NCI-H2227 (cell line): Measurements from ENCODE around the gene LRRC41.
"Not testable (repeated sequence)": the region's sequence is repeated elsewhere in the genome, so short reads cannot be mapped to it uniquely, and the experiment has no call there.

ENCODE experiments used
- DNase-seq: peaks from one replicate; lab custom pipeline; 2025; ENCODE audit not compliant: unreplicated experiment; lab: John Stamatoyannopoulos, UW

Gene LRRC41

GRCh38 chr1:46325285-46326076 is 22.1 kb upstream of the LRRC41 start:
- DNase-seq: not testable (repeated sequence)

GRCh38 chr1:46322191-46322590 is 18.8 kb upstream of the LRRC41 start:
- DNase-seq: not testable (repeated sequence)

GRCh38 chr1:46319960-46320914 is 16.8 kb upstream of the LRRC41 start:
- not testable (repeated sequence) for DNase-seq

- not testable (repeated sequence) for DNase-seq
Observed at GRCh38 chr1:46319301-46319700, 15.9 kb upstream of the LRRC41 start.

GRCh38 chr1:46317323-46317722 is 13.9 kb upstream of the LRRC41 start:
- DNase-seq: no peak

DNA sequence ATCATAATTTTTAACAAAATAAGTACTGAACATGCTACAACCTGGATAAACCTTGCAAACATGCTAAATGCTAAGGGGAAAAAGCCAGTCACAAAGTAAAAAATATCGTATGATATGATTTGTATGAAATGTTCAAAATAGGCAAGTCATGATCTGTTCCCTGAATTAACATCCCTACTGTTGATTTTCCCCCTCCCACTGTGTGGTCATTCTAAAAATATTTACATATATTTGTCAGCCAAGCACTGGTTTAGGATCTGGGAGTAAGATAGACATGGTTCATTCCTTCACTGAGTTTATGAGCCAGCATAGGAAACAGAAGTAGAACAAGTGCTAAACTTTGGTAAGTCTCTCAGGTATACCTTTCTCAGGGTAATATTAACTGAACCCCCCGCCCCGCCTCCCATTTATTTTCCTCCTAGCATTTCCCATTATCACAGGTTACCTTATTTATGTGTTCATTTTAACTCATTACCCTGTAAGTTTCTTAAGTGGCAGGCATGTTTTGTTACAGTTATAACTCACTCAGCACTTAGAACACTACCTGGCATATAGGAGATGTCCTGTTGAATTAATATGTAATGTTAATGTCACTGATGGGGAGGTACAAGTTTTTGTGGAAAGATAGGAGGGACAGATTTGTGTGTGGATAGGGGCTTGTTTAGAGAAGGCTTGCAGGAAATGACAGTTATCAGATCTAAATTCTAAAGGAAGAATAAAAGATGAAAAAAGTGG is 12.4 kb upstream of the LRRC41 start:
- DNase-seq: no peak

DNA sequence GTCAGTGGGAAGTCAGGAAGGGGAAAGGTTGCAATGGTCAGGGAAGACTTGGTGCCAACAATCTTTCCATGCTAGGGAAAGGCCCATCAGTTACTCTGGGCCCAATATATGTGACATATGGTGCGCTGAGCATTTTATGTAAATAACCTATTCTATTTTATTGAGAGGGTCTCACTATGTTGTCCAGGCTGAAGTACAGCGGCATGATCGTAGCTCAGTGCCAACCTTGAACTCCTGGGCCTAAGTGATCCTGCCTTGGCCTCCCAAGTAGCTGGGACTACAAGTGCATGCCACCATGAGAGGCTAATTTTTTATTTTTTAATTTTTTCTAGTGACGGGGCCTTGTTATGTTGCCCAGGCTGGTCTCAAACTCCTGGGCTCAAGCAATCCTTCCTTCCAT is 6.9 kb upstream of the LRRC41 start:
- no peak for DNase-seq

GRCh38 chr1:46309401-46310159 is 6.2 kb upstream of the LRRC41 start:
- DNase-seq: no peak

- DNase-seq: no peak
Observed at GRCh38 chr1:46306159-46306530, 2.7 kb upstream of the LRRC41 start.

DNA sequence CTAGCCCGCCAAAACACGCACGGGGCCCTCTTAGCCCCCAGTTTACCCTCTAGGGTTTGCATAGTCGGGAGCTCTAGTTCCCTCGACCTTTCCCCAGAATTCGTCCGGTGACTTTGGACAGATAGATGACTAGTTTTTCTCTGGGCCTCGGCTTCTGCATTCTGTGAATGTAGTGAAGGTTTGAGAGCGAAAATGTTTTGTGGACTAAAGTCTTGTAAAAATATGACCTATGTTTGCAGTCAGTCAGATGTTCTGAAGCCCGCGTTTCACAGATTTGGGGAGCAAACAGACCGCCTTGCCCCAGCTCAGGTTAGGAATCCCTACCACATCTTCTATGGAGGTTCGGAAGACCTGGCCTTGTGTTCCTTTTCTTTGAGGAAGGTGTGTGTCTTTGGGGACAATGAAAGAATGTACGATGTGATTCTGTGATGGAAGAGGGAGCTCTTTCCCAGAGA is 483 bp upstream of the LRRC41 start:
- no peak for DNase-seq

DNA sequence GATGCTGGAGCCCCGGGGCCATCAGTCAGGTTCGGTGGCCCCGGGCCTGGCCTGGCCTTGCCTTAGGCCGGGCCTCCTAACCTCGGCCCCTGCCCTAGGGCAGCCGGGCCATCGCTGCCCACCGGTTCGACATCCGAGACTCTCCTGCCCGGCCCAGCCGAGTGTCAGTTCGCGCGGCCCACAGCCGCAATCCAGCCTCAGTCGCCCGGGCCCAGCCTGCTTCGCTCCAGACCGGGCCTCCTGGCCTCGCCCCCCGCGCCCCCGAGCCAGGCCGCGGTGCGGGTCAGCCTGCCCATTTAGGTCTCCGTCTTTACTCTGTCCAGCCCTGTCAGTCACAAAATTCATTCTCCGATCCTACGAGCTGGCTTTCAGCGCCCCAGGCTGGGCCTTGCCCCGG is 777 bp downstream of the LRRC41 start:
- DNase-seq: peak; percentile 67

GRCh38 chr1:46301808-46302640 is 1.4 kb downstream of the LRRC41 start:
- peak; percentile 66 for DNase-seq

GRCh38 chr1:46301406-46301807 is 2.0 kb downstream of the LRRC41 start:
- no peak for DNase-seq

- DNase-seq: no peak
Observed at GRCh38 chr1:46300673-46301405, 2.6 kb downstream of the LRRC41 start.

DNA sequence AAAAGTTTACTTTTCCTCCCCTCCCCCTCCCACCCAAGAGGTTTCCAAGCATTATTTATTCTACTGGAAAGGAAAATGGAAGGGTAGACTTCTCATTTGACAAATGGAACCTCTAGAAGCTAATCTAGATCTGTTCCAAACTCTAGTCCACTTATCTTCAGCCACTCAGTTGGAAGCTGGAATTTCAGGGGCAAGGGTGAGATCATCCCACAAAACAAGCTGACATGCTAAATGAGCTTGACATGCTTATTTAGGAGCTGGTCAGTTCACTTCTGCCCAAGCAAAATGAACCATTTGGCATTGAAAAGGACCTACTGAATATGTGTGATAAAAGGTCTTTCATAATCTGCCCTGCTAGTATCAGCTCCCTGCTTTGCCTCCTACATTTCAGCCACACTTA is 5.0 kb downstream of the LRRC41 start:
- DNase-seq: no peak

DNA sequence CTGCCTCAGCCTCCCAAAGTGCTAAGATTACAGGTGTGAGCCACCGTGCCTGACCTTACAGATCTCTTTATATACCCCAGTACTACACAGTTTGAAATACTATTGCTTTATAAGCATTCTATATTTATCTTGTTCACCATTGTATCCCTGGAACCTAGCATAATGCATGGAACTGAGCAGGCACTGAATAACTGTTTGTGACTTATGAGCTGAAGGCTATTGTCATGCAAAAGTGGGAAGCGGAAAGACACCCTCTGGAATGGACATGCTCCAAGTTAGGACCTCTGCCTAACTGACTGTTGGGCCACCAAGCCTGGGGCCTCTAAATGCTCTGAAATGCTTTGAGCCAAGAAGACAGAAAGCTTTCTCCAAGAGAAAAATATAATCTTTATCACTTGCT is 8.1 kb downstream of the LRRC41 start:
- DNase-seq: no peak

DNA sequence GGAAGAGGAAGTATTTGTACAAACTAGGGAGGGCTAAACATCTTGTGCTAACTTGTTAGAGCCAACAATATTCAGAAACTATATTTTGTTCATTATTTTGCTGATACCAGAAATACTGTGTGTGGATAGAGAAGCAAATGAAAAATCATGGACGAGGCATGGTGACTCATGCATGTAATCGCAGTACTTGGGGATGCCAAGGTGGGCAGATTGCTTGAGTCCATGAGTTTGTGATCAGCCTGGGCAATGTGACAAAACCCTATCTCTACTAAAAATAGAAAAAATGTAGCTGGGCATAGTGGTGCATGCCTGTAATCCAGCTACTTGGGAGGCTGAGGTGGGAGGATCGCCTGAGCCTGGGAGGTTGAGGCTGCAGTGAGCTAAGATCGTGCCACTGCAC is 13.4 kb downstream of the LRRC41 start:
- no peak for DNase-seq

- no peak for DNase-seq
Observed at GRCh38 chr1:46289134-46289494, 14.3 kb downstream of the LRRC41 start.

DNA sequence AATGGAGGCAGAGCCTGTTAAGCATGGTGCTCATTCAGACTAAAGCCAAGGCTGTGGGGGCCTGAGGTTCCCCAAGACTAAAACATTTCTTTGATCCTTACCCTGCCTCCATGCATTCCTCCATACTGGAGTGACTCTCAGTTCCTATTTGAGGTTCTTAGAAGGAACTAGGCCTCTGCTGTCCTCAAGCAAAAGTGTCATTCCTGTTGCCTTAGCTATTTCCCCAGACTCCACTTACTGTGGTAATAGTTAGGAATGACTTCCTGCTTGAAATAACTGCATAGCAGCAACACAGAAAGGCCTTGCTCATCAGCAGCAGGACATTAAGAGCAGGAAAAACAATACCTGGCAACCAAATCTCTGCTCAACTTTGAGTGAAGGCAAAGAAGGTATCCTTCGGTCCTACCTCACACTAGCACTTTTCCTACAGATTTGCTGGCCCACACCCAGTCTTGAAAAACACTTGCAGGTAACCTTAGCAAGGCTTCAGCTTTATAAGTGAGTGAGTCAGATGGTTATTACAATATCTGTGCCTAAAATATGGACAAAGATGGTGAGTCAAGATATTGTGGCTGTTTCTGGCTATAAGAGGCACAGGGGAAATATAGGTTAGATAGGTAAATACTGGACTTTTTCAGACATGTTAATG is 14.8 kb downstream of the LRRC41 start:
- DNase-seq: no peak
